ENCODE results near the gene STK11.

Gene STK11

DNA sequence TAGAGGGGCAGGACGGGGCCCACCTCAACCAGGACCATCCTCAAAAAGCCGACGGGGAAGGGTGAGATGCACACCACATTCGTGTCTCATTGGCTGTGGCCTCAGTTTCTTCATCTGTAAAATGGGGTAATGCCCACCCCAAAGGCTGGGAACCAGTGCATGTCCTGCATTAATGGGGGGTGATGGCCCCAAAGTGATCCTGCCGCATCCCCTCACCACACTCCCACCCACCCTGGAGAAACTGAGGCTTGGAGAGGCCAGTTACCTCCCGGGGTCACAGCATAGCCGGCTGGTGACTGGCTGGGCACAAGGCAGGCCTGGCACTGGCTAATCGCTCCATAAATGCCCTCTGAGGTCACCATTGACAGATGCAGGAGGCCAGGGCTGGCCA is 42.2 kb downstream of the STK11 start:
- peaks cover 20 to 40% (median 29%) of the 10 kb centered on the region in 11 experiments; a peak in 21 of 22 replicates for H3K36me3 ChIP-seq
- H4K20me1 ChIP-seq, result peaks cover 37 to 70% (median 58%) of the 10 kb centered on the region in 11 experiments
- peak overlapping the region; percentile 78 to 96 (median 87) for H3K4me2 ChIP-seq
- H3K9ac ChIP-seq, result peak overlapping the region; percentile 92 to 99 (median 98)
- peak overlapping the region; percentile 92 to 97 (median 95) for H3K27ac ChIP-seq
- peaks cover 47 to 56% (median 52%) of the 10 kb centered on the region in 10 experiments for H3K4me1 ChIP-seq
- peaks cover 0 to 5% (median 0%) of the 10 kb centered on the region in 11 experiments; a peak in 6 of 22 replicates for H3K9me3 ChIP-seq (replicated peaks in 1 of 11)
- H3K4me3 ChIP-seq, result peak overlapping the region; percentile 92 to 100 (median 99)
- no peak for TF ChIP-seq Cebpa-rat (IDR thresholded peaks at IDR 0.05)
- no peaks in the 10 kb centered on the region for H3K27me3 ChIP-seq

DNA sequence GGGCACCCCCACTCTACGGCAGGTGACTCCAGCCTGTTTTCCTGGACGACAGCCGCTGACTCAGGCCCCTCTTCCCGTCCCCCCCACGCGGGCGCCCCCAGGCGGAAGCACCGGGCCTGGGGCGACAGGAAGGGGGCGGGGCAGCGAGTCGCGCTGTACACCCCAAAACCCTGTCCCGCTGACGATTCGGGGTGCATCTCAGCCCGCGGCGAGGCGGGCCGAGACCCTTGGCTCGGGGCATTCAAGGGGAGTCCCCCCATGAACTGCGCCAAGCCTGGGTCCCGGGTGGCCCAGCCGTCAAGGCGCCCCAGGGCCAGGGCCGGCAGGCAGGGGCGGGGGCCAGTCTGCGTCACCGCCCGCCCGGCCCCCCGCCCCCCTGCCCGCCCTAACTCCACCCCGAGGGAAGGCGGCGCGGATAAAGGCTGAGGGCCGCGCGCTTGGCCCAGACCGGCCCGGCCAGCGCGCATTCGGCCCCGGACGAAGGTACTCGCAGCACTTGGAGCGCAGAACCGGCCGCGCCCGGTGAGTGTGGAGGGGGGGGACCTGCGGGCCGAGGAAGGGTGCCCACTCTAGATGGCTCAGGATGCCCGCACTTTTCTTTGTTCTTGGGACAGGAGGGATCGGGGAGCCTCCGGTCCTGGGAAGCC is 42.7 kb downstream of the STK11 start, which contains the start of gene MIDN:
MIDN (plus strand) TSS at position 445 of the 647 bp plus-strand sequence. CDS start 1,714 bp downstream, outside the sequence.
- peaks cover 20 to 37% (median 28%) of the 10 kb centered on the region in 11 experiments; a peak in 21 of 22 replicates for H3K36me3 ChIP-seq
- H4K20me1 ChIP-seq, result peaks cover 33 to 67% (median 54%) of the 10 kb centered on the region in 11 experiments
- TF ChIP-seq Cebpa-rat (IDR thresholded peaks at IDR 0.05), result no peak
- no peaks in the 10 kb centered on the region for H3K27me3 ChIP-seq
- H3K9ac ChIP-seq, result peak within 1 kb of the TSS; percentile 92 to 99 (median 98)
- peak within 1 kb of the TSS; percentile 92 to 100 (median 99) for H3K4me3 ChIP-seq
- H3K4me2 ChIP-seq, result peak within 1 kb of the TSS; percentile 78 to 96 (median 87)
- H3K4me1 ChIP-seq, result peaks cover 42 to 51% (median 47%) of the 10 kb centered on the region in 10 experiments
- H3K27ac ChIP-seq, result peak within 1 kb of the TSS; percentile 92 to 97 (median 95)
- H3K9me3 ChIP-seq (replicated peaks in 1 of 11), result peaks cover 0 to 5% (median 0%) of the 10 kb centered on the region in 11 experiments; a peak in 6 of 22 replicates

DNA sequence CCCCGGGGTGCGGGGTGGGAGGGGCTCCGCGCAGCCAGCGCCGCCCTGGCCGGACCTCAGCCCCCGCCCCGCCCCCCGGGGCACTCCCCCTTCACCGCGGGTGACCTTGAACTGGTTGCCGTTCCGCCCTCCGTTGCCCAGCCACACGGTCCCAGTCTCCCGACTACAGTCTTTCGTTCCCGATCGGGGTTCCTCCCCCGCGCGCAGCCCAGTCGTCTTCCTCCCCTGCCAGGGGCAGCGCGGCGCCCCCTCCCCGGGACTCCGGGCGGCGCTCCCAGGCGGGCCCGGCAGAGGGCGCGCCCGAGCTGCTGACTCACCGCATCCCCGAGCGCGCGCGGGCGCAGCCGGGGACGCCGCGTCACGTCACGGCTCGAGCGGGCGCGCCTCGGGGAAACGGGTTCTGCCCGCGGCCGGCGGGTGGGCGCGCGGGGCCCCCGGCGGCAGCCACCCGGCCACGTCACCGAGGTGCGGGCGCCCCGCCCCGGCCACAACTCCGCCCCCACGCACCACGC is 43.3 kb downstream of the STK11 start:
- Histone ChIP-seq H4K20me1 (peaks cover 30 to 67% (median 55%) of the 10 kb centered on the region in 11 experiments), H3K4me2 (peak overlapping the region; percentile 26 to 96 (median 86); a peak in 21 of 22 replicates), H3K4me3 (peak overlapping the region; percentile 92 to 100 (median 99)), H3K27ac (peak overlapping the region; percentile 92 to 97 (median 95)), H3K9ac (peak overlapping the region; percentile 92 to 99 (median 98)), H3K9me3 (replicated peaks in 1 of 11) (peaks cover 0 to 5% (median 0%) of the 10 kb centered on the region in 11 experiments; a peak in 6 of 22 replicates), H3K36me3 (peaks cover 25 to 37% (median 30%) of the 10 kb centered on the region in 11 experiments), H3K4me1 (peaks cover 42 to 51% (median 47%) of the 10 kb centered on the region in 10 experiments), H3K27me3 (no peaks in the 10 kb centered on the region)
- TF ChIP-seq Cebpa-rat (IDR thresholded peaks at IDR 0.05), result no peak

DNA sequence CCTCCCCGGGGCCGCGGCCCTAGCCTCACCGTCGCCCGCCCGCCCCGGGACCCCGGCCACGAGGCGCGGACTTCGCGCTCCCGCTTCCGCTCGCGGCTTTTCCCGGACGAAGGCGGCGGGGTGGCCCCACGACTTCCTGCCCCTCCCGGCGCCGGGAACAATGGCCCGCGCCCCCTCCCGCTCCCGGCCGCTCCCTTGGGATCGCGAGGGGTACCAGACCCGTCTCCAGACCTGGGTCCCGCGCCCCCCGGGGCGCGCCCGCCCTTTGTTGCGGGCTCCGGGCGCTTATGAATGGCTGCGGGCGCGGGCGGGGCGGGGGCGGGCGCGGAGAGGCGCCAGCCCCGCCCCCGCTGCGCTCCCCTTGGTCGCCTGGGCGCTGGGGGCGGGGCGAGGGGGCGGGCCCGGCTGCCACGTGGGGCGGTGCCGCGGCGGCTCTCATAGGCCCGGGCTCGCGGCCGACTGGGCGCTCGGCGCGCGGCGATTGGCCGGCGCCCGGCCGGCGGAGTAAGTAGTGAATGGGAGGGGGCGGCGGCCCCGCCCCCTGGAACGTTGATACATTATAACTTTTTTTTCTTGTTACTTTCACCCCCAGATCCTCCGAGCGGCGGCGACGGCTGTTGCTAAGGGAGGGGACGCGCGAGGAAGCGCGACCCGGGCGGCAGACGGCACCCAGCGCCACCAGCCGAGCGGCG is 43.9 kb downstream of the STK11 start:
- peak overlapping the region; percentile 92 to 100 (median 99) for H3K4me3 ChIP-seq
- H3K36me3 ChIP-seq, result peaks cover 31 to 38% (median 35%) of the 10 kb centered on the region in 11 experiments
- peaks cover 0 to 5% (median 0%) of the 10 kb centered on the region in 11 experiments; a peak in 6 of 22 replicates for H3K9me3 ChIP-seq (replicated peaks in 1 of 11)
- no peak for TF ChIP-seq Cebpa-rat (IDR thresholded peaks at IDR 0.05)
- H3K9ac ChIP-seq, result peak overlapping the region; percentile 92 to 99 (median 98)
- H4K20me1 ChIP-seq, result peaks cover 31 to 67% (median 55%) of the 10 kb centered on the region in 11 experiments
- H3K4me1 ChIP-seq, result peaks cover 43 to 51% (median 47%) of the 10 kb centered on the region in 10 experiments
- peak overlapping the region; percentile 93 to 97 (median 95) for H3K27ac ChIP-seq
- H3K27me3 ChIP-seq, result no peaks in the 10 kb centered on the region
- peak overlapping the region; percentile 33 to 100 (median 98) for H3K4me2 ChIP-seq

DNA sequence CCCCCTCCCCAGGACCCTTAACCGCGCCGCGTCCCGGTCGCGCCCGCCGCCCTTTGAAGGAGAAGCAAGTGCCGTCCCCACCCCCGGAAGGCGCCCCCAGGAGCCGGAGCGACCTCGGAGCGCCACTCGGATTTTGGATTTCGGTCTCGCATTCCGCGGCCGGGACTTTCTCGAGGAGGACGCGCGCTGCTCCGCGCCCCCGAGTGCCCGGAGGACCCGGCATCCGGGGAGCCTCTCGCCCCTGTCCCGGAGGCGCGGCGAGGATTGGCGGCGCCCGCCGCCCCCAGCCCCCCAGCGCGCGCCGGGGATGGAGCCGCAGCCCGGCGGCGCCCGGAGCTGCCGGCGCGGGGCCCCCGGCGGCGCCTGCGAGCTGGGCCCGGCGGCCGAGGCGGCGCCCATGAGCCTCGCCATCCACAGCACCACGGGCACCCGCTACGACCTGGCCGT is 44.4 kb downstream of the STK11 start:
- H3K9me3 ChIP-seq (replicated peaks in 1 of 11), result peaks cover 0 to 5% (median 0%) of the 10 kb centered on the region in 11 experiments; a peak in 6 of 22 replicates
- H4K20me1 ChIP-seq, result peaks cover 37 to 67% (median 55%) of the 10 kb centered on the region in 11 experiments
- H3K4me3 ChIP-seq, result peak overlapping the region; percentile 92 to 100 (median 99)
- peak overlapping the region; percentile 93 to 97 (median 95) for H3K27ac ChIP-seq
- peak overlapping the region; percentile 89 to 99 (median 98) for H3K9ac ChIP-seq
- TF ChIP-seq Cebpa-rat (IDR thresholded peaks at IDR 0.05), result no peak
- H3K27me3 ChIP-seq, result no peaks in the 10 kb centered on the region
- H3K4me1 ChIP-seq, result peaks cover 43 to 52% (median 47%) of the 10 kb centered on the region in 10 experiments
- H3K36me3 ChIP-seq, result peaks cover 37 to 44% (median 40%) of the 10 kb centered on the region in 11 experiments
- H3K4me2 ChIP-seq, result peak overlapping the region; percentile 28 to 100 (median 98)

DNA sequence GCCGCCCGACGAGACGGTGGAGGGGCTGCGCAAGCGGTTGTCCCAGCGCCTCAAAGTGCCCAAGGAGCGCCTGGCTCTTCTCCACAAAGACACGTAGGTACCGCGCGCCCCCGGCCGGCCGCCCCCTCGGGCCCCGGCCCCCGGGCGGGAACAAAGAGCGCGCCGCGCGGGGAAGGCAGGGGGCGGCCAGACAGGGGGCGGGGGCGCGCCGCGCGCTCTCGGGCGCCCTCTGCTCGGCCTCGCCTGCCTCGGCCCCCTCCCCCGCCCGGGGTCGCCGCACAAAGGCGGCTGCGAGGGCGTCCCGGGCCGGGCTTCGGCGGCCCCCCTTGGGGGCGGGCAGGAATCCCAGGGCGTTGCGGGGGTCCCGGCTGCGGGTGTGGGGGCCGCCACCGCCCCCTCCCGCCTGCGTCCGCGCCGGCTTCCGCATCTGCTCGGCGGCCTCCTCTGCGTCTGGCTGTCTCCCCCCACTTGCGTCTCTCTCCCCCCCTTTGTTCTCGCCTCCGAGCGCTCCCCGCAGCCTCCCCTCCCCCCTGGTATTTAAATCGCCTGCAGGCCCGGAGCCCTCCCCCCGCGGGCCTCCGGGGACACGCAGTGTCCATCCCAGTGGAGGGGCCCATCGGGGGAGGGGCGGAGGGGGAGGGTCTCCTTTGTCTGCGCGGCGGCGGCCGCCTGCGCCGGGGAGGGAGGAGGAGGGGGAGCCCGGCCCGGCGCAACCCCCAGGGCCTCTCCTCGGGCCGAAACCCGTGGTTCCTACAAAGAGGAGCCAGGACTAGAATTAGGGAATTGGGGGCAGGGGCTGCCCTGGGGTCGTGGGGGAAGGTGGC is 45.1 kb downstream of the STK11 start:
- peaks cover 43 to 52% (median 47%) of the 10 kb centered on the region in 10 experiments for H3K4me1 ChIP-seq
- H3K27me3 ChIP-seq, result no peaks in the 10 kb centered on the region
- H4K20me1 ChIP-seq, result peaks cover 41 to 68% (median 55%) of the 10 kb centered on the region in 11 experiments
- TF ChIP-seq Cebpa-rat (IDR thresholded peaks at IDR 0.05), result no peak
- H3K9ac ChIP-seq, result peak overlapping the region; percentile 89 to 99 (median 98)
- peak overlapping the region; percentile 93 to 97 (median 95) for H3K27ac ChIP-seq
- H3K9me3 ChIP-seq (replicated peaks in 1 of 11), result peaks cover 0 to 5% (median 0%) of the 10 kb centered on the region in 11 experiments; a peak in 6 of 22 replicates
- H3K36me3 ChIP-seq, result peaks cover 43 to 51% (median 47%) of the 10 kb centered on the region in 11 experiments
- H3K4me3 ChIP-seq, result peak overlapping the region; percentile 92 to 100 (median 99)
- H3K4me2 ChIP-seq, result peak overlapping the region; percentile 83 to 100 (median 98)

DNA sequence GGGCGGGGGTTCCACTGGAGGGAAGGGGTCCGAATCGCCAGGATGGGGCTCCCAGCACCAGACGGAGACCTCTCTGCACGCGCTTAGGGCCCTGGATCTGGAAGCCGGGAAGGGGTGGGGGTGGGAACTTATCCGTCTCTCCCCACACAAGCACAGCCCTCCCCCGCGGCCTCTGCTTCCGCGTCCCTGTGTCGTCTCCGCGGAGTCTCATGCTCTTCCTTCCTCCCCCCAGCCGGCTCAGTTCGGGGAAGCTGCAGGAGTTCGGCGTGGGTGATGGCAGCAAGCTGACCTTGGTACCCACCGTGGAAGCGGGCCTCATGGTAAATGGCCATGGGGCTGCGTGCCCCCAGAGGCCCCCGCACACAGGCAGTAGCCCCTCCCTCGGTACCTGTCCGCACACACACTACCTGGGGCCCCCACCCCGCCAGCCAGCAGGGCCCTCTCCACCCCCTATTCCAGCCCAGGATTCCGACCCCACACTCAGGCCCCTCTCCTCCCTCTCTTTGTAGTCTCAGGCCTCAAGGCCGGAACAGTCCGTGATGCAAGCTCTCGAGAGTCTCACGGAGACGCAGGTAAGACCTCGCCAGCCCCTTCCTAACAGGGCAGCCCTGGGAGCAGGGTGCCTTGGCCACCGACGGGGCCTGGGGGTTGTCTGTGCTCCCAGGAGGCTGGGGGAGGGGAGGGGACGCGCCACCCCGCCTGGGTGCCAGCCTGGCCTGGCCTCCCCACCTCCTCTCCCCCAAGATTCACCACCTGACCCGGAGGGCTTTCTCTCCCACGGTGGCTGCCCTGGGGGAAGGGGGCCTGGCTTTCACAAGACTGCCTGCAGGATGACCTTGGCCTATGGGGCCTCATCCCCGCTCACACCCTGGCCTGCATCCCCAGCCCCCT is 46.0 kb downstream of the STK11 start:
- Histone ChIP-seq H3K27ac (peak overlapping the region; percentile 93 to 97 (median 95)), H3K9ac (peak overlapping the region; percentile 89 to 99 (median 98)), H4K20me1 (peaks cover 44 to 68% (median 56%) of the 10 kb centered on the region in 11 experiments), H3K4me2 (peak overlapping the region; percentile 83 to 100 (median 98)), H3K4me3 (peak overlapping the region; percentile 92 to 100 (median 99)), H3K27me3 (no peaks in the 10 kb centered on the region), H3K9me3 (replicated peaks in 1 of 11) (peaks cover 0 to 5% (median 0%) of the 10 kb centered on the region in 11 experiments; a peak in 6 of 22 replicates), H3K4me1 (peaks cover 43 to 52% (median 47%) of the 10 kb centered on the region in 10 experiments), H3K36me3 (peaks cover 52 to 57% (median 56%) of the 10 kb centered on the region in 11 experiments)
- no peak for TF ChIP-seq Cebpa-rat (IDR thresholded peaks at IDR 0.05)

All from BLaER1 treated with 17β-estradiol and CSF1 and Interleukin-3, amounts not matched to agents 10 nM and 100 nM (cell line).